Muscle of back (tissue), 11 donors: ENCODE results near the gene ARMH4. TPM values are rescaled to one million over a fixed set of nuclear protein-coding genes. Genes with fewer than 3 reads are reported as not detected.
A peak's percentile ranks its signal among the peaks of the same experiment; 100 is the strongest.

Experiments
- DNase-seq, 3 donors: peaks; one replicate each; pipeline versions ENCODE4 v3.0.0 to v3.0.0-alpha.2; 2013
- polyA plus RNA-seq, 10 donors: library from polyadenylated mRNA; unstranded; fragments of 120-200 nt; gene quantifications; one replicate each; pipeline ENCODE4 v1.2.1, GENCODE V29; 2013; ENCODE audit not compliant: insufficient read length in 10 of 10

ARMH4 gene
- polyA plus RNA-seq, 10 donors, result 7.1 to 14.9 (median 12.1) TPM

GRCh38 chr14:57970175-57970574 is 181.8 kb downstream of the ARMH4 start:
- no peak for DNase-seq

- DNase-seq, result no peak
Measured at GRCh38 chr14:57963071-57963470, 188.9 kb downstream of the ARMH4 start.

- peak; percentile 14 to 71 (median 20) for DNase-seq
Measured at GRCh38 chr14:57962325-57963035, 189.5 kb downstream of the ARMH4 start.

GRCh38 chr14:57961786-57962060 is 190.3 kb downstream of the ARMH4 start:
- no peak for DNase-seq

- peak in 1 of 3 donors; percentile 21 for DNase-seq
Measured at GRCh38 chr14:57960946-57961785, 190.8 kb downstream of the ARMH4 start.

GRCh38 chr14:57957441-57957840 is 194.6 kb downstream of the ARMH4 start:
- DNase-seq, result no peak

Other genes starting within 250 kb of the ARMH4 start
- gene ACTR10, start 47.9 kb upstream of the ARMH4 start, polyA plus RNA-seq, result 10 to 100 TPM; 50.5 to 83.5 (median 72.2) TPM
- gene PSMA3, start 92.6 kb upstream of the ARMH4 start, polyA plus RNA-seq, result 100 to 1,000 TPM in 4 of 10 donors, 10 to 100 TPM in 6; 78.7 to 121 (median 95.1) TPM
- gene ARID4A, start 146.3 kb upstream of the ARMH4 start, polyA plus RNA-seq, result 10 to 100 TPM; 11.4 to 18.3 (median 14.8) TPM
- 1 to 10 TPM in 1 of 10 donors, under 1 TPM in 6, not detected in 3; 0.46 to 1.3 (median 0.64) TPM for gene TOMM20L, start 243.7 kb upstream of the ARMH4 start, polyA plus RNA-seq